EH (cell line): ENCODE data around the gene CLEC19A.
A peak's percentile ranks its signal among the peaks of the same experiment; 100 is the strongest.

Experiments
- DNase-seq: peaks from one replicate; pipeline ENCODE4 v3.0.0-alpha.2; 2015; ENCODE audit warnings: low read depth

The CLEC19A gene

DNA sequence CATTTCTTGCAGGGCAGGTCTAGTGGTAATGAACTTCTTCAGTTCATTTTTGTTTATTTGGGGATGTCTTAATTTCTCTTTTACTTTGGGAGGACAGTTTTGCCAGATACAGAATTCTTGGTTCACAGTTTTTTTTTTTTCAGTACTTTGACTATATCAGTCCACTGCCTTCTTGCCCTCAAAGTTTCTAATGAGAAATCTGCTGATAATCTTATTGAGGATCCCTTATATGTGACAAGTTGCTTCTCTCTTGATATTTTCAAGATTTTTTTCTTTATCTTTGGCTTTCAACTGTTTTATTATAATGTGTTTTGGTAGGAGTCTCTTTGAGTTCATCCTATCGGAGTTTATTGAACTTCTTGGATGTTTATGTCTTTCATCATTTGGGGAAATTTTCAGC, 42.8 kb downstream of the CLEC19A start:
- no peak for DNase-seq

DNA sequence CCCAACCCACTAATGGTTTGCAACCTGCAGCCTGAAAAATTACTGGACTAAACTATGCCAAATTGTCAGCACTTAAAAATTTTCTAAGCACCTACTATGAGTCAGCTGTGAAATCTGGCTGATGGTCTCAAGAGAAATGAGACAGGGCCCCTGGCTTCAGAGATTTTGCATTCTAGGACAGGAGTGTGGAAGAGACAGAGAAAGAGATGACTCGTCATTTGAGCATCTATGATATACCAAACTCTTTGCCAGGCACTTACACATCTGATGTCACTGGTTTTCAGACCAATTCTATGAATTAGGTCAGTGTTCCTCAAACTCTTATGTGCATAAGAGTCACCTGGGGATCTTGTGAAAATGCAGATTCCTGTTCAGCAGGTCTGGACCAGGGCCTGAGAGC, 44.4 kb downstream of the CLEC19A start:
- no peak for DNase-seq

DNA sequence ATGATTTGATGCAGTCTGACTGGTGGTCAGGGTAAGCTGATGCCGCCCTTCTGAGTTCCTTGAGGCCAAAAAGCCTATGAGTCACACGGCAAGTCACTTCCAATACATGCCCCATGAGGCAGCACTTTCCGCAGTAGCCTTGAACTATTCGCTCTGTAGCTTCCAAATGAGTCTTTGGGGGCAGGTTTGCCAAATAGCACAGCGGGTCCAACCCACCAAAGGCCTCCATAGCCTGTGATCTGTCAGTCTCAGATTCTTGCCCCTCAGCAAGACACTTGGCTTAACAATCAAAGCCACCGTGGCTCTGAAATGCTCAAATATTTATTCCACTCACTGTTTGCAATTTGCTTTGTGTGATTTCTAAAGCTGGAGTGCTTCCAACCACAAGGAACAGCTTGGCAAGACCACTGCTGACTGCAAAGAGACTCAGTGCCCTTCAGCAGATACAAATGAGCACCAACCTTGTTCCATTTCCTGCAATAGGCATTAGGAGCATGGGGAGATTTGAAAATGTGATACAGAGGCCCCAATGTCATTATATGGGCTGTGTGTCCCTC, 45.4 kb downstream of the CLEC19A start:
- peak; percentile 14 for DNase-seq

DNA sequence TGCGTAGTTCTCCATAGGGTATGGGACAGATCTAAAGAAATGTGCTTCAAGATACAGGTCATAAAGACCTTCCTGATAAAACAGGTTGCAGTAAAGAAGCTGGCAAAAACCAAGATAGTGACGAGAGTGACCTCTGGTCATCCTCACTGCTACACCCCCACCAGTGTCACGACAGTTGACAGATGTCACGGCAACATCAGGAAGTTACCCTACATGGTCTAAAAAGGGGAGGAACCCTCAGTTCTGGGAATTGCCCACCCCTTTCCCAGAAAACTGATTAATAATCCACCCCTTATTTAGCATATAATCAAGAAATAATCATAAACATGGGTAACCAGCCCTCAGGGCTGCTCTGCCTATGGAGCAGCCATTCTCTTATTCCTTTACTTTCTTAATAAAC, 46.3 kb downstream of the CLEC19A start:
- DNase-seq, result no peak

DNA sequence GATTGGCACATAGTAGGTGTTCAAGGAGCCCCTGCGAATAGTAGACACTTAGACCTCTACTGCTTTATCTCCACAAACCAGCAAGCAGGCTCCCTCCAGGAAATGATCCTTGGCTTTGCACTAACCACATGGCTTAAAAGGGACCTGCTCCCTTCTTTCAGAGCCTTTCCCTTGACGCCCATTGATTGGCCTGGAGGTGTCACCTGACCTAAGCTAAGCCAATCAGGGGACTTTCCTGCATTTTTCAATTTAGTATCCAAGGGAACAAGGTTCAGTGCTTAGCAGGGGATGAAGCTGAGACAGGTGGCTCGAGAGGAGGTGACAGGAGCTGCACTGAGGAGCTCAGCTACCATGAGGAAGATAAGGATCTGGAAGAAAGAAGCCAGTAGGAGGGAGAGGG, 52.8 kb downstream of the CLEC19A start:
- DNase-seq, result no peak

DNA sequence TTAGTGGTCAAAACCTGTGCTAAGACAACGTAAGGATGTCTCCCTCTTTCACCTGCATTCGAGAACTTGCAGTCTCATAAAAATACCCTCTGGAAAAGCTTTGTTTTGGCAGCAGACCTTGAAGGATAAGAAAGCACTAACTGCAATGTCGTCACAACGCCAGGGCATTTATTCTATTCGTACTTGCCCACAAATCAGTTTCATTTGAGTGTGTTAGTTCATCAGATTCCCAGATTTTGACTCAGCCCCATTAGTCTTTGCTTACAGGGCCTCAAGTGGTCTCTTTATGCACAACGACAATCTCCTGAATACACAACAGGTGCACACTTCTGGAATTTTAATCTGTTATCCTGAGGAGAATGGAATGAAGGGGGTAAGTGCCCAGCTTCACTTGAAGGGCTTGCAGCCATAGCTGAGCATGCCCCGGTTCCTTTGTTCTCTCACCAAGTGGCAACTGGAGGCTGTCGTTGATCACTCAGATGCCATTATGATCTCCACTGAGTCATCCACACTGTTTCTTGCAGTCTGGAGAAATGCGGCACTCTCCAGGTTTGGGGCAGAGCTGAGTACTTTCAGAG, 58.8 kb downstream of the CLEC19A start:
- DNase-seq, result no peak

DNA sequence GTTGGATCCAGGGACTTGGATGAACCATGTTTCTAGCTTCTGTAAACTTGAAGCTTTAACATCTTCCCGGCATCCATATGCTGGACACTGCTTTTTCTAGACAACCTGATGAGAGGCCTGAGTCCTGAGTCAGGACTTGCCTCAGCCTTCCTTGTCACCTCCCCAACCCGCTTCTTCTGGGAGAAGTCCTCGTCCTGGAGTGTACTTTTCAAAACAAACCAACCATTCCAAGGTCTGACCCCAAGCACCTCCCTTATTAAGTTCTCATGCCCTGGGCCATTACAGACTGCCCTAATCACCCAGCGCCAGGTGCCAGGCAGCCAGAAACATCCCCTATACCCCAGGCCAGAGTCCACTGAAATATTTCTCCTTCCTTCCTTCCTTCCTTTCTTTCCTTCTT, 59.4 kb downstream of the CLEC19A start:
- DNase-seq, result no peak

DNA sequence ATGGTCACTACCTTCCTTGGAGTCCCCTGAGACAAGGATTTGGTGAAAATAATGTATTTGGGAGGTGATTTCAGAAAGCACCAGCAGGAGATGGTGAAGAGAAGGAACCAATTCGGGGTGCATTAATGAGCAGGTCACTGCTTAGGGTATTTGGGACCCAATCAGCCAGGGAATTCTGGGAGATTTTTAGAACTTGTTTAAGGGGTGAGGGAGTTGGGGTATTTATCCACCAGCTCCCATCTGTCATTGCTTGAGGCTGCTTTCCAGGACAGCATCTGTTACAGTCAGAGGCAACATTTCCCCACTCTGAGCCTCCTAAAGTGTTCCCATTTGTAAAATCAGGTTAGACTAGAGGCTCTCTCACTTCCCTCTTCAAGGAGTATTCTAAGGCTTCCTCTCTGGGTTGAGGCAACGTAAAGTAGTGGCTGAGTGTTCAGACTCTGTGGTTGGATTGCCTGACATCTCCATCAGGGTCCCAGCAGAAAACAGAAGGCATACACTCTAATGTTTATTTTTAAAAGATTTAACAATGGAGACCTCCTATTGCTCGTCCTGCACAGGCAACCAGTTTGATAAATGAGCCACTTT, 60.9 kb downstream of the CLEC19A start:
- DNase-seq, result no peak

DNA sequence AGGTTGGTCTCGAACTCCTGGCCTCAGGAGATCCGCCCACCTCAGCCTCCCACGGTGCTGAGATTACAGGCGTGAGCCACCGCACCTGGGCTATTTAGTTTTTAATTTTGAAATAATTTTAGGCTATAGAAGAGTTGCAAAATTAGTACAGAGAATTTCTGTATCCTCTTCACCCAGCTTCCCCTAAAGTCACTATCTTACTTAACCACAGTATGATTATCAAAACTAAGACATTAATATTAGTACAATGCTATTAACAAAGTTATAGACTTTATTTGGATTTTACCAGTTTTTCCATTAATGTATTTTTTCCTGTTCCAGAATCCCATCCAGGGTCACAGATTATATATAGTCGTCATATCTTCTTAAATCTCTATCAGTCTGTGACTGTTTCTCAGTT, 62.6 kb downstream of the CLEC19A start:
- no peak for DNase-seq

DNA sequence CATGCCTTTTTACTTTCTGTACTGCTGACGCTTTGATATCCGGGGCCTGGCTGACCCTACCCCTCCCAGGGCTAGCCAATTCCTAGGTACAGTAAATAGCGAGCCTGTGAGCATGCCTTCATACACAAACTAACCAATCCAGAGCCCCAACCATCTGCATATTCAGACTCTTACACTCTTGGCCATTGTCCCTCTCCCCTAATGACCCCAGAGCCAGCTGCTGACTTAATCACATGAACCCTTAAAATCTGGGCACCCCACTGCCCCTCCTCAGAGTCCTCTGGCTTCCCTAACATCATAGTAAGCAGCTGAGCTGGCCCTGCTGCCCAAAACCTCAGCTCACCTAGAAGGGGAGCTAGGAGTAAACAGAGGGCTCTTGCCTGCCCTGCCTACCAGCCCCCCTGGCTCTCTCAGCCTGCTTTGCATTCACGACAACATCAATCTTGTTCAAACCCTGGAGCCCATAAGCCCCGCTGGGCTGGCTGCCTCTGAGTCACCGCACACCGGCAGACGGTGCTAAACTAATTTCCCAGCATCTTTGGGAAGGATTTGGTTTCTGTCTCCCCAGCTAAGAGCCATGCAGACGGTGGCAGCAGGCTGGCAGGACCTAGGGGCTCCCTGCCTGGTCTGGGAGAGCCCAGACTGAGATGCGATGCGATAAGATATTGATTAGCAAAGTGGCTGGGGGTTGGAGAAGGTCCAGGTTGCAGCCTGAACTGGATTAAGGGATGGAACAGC, 63.2 kb downstream of the CLEC19A start:
- DNase-seq, result no peak

DNA sequence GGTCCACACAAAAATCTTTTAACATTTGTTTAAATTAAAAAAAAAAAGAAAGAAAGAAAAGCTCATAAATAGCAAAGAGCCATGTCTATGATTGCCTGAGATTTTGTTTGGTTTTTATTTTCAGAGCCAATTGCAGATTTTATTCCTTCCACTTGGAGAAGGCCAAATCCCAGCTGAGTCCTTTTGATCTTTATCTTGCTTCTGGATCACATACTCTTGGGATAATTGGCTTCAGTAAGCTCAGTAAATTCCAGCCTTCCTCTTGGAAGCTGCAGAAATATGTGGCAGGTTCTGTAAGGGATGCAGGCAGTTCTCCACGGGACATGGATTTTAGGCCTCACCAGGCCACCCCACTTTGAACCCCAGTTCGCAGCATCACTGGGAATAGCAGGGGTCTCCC, 68.8 kb downstream of the CLEC19A start:
- DNase-seq, result no peak

DNA sequence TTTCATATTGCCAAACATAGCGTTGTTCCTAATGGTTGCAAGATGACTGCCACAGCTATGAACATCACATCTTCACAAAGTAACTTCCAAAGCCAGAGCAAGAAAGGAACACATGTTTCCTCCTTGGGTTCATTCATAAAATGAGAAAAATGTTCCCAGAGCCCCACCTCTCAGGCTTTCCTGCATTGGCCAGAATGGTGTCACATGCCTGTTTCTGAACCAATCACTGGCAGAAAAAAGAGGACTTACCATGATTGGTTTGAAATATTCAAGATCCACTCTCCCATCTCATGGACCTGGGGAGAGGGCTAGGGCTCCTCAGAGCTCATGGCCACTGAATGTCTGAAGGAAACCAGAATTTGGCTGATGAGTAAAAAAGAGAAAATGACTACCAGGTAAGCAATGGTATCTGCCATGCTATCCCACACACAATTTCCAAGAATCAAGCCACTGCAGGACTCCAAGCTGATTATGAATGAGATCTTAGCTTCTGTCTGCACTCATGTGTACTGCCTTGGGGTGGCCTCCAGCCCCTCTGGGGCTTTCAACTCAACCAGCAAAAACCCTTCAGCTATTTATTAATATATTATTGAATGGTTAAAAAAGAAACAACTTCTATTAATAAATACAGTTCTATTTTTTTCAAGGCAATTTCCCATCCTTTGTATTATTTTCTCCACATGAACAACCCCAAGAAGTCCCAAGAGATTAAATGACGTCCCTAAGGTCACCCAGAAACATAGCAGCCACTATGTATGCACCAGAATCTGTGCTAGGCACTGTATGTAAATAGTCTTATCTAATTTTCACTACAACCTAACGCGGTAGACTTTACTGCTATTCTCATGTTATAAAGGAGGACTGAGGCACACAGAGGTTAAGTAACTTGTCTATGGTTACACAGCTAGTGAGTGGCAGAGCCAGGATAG, 70.8 kb downstream of the CLEC19A start:
- no peak for DNase-seq

DNA sequence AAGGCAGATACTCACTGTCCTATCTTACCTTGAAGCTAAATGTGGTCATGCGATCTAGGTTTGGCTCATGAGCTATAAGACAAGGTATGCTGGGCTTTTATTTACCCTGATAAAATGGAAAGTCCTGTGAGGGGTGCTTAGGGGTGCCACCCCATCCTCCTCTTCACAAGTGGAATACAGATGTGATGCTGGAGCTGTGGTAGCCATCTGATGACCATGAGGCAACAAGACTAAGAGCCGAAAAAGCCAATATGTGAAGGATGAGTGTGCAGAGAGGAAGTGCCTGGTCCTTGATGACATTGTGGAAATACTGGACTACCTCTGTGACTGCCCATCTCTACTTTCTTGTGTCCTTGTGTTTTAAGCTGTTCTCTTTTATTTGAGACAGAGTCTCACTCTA, 74.0 kb downstream of the CLEC19A start:
- no peak for DNase-seq
